NCI-H510A treated with DMSO at 0.1 percent for 48 hours (cell line): ENCODE results near the gene BICC1.

Experiments used
- DNase-seq: peaks from one replicate; lab custom pipeline; 2025; lab: John Stamatoyannopoulos, UW

The BICC1 gene

GRCh38 chr10:58824396-58824795, 311.7 kb downstream of the BICC1 start:
- DNase-seq: no peak

- DNase-seq: no peak
Measured at GRCh38 chr10:58826694-58827093, 314.0 kb downstream of the BICC1 start.

GRCh38 chr10:58827381-58827780, 314.7 kb downstream of the BICC1 start:
- no peak for DNase-seq

GRCh38 chr10:58829839-58830238, 317.2 kb downstream of the BICC1 start:
- no peak for DNase-seq

GRCh38 chr10:58830697-58831096, 318.0 kb downstream of the BICC1 start:
- DNase-seq: no peak

GRCh38 chr10:58833771-58834561, 321.3 kb downstream of the BICC1 start:
- no peak for DNase-seq

GRCh38 chr10:58836176-58836700, 323.6 kb downstream of the BICC1 start:
- DNase-seq: no peak

- no peak for DNase-seq
Measured at GRCh38 chr10:58836991-58837575, 324.4 kb downstream of the BICC1 start.

- DNase-seq: no peak
Measured at GRCh38 chr10:58837826-58838225, 325.2 kb downstream of the BICC1 start.

GRCh38 chr10:58838561-58839208, 326.0 kb downstream of the BICC1 start:
- no peak for DNase-seq

GRCh38 chr10:58839771-58840170, 327.1 kb downstream of the BICC1 start:
- DNase-seq: no peak

- DNase-seq: no peak
Measured at GRCh38 chr10:58840840-58841435, 328.3 kb downstream of the BICC1 start.

GRCh38 chr10:58842860-58843376, 330.2 kb downstream of the BICC1 start:
- no peak for DNase-seq

- DNase-seq: no peak
Measured at GRCh38 chr10:58843760-58844159, 331.1 kb downstream of the BICC1 start.

GRCh38 chr10:58844680-58845079, 332.0 kb downstream of the BICC1 start:
- no peak for DNase-seq

- no peak for DNase-seq
Measured at GRCh38 chr10:58846856-58847255, 334.2 kb downstream of the BICC1 start.

GRCh38 chr10:58851606-58852005, 338.9 kb downstream of the BICC1 start:
- DNase-seq: no peak

GRCh38 chr10:58853668-58854067, 341.0 kb downstream of the BICC1 start:
- DNase-seq: no peak

GRCh38 chr10:58854811-58855210, 342.1 kb downstream of the BICC1 start:
- DNase-seq: no peak

GRCh38 chr10:58856508-58857240, 344.0 kb downstream of the BICC1 start:
- DNase-seq: no peak

GRCh38 chr10:58857251-58857805, 344.7 kb downstream of the BICC1 start:
- DNase-seq: no peak
